ENCODE measurements around the gene MYOCD. TPM values are rescaled to one million over a fixed set of nuclear protein-coding genes. Genes with fewer than 3 reads are reported as not detected.

The MYOCD gene
- total RNA-seq, 1 experiment from 2014 or later: not detected

GRCh38 chr17:12637015-12637414, 28.7 kb upstream of the MYOCD start:
- Histone ChIP-seq H2AFZ (ENCODE audit: low read depth, low read length, poor library complexity, severe bottlenecking) (no peak overlapping the region), H4K20me1 (ENCODE audit: insufficient read depth) (no peaks in the 10 kb centered on the region), H3K9ac (ENCODE audit: low read length) (no peak overlapping the region), H3K4me2 (ENCODE audit: low read length) (no peak overlapping the region), H3K27ac (ENCODE audit: low read depth, low read length) (no peak overlapping the region), H3K4me3 (replicated peaks in 1 of 2; ENCODE audit: low read depth in 1 of 2, low read length in 2 of 2) (no peak overlapping the region), H3K9me3 (ENCODE audit: control insufficient read depth in 1 of 2, insufficient read depth in 1 of 2, low read depth in 1 of 2, low read length in 2 of 2) (no peaks in the 10 kb centered on the region), H3K27me3 (ENCODE audit: insufficient read depth, low read length) (peaks cover 47% of the 10 kb centered on the region), H3K9me2 (ENCODE audit: insufficient read depth) (no peaks in the 10 kb centered on the region), H3K4me1 (ENCODE audit: control insufficient read depth in 1 of 2, insufficient read depth in 2 of 2, low read length in 2 of 2) (0 out of 4 replicates have a peak, but pooled peaks cover 0 to 5% of the 10 kb centered on the region in 2 experiments), H3K79me2 (ENCODE audit: insufficient read depth, low read length) (no peaks in the 10 kb centered on the region), H3K36me3 (ENCODE audit: control insufficient read depth in 1 of 2, insufficient read depth in 2 of 2, low read length in 2 of 2) (no peaks in the 10 kb centered on the region)
- RAD21 ChIA-PET (ENCODE audit: low non-redundant PET in 1 of 2, low total read pairs in 2 of 2, uncharacterized antibody in 2 of 2, unreplicated experiment in 2 of 2): no interaction called here
- intact Hi-C loops (cut with micrococcal nuclease): no loop called here
- DNase-seq (ENCODE audit: low read depth, low spot score) (no peak), ATAC-seq (no peak)
- CTCF ChIA-PET: no interaction called here
- POLR2A ChIA-PET: no interaction called here
- TF ChIP-seq FOSL1 (IDR thresholded peaks at IDR 0.05; ENCODE audit: low read depth) (peak; percentile 31), RAD21 (IDR thresholded peaks at IDR 0.05; ENCODE audit: low read depth) (no peak)
- no TSS peak for BruUV-seq (replicated peaks)

- intact Hi-C loops (cut with micrococcal nuclease): no loop called here
- peaks cover 37% of the 10 kb centered on the region for H3K27me3 ChIP-seq (ENCODE audit: insufficient read depth, low read length)
- DNase-seq (ENCODE audit: low read depth, low spot score) (no peak), ATAC-seq (no peak)
- H3K9me2 ChIP-seq (ENCODE audit: insufficient read depth): no peaks in the 10 kb centered on the region
- no peak overlapping the region for H3K27ac ChIP-seq (ENCODE audit: low read depth, low read length)
- ChIA-PET POLR2A (no interaction called here), CTCF (no interaction called here), RAD21 (ENCODE audit: low non-redundant PET in 1 of 2, low total read pairs in 2 of 2, uncharacterized antibody in 2 of 2, unreplicated experiment in 2 of 2) (no interaction called here)
- no peak overlapping the region for H3K9ac ChIP-seq (ENCODE audit: low read length)
- H2AFZ ChIP-seq (ENCODE audit: low read depth, low read length, poor library complexity, severe bottlenecking): no peak overlapping the region
- no TSS peak for BruUV-seq (replicated peaks)
- TF ChIP-seq SRF (IDR thresholded peaks at IDR 0.05; ENCODE audit: low read depth): no peak
- TF ChIP-seq FOSL1 (IDR thresholded peaks at IDR 0.05; ENCODE audit: low read depth): no peak
- no peak for TF ChIP-seq CTCF (IDR thresholded peaks at IDR 0.05 in 2 of 3, conservative IDR thresholded peaks at IDR 0.05 in 1 of 3; ENCODE audit: borderline replicate concordance in 1 of 3, insufficient read depth in 1 of 3, low read depth in 2 of 3, low read length in 2 of 3)
- TF ChIP-seq POLR2AphosphoS5 (IDR thresholded peaks at IDR 0.05; ENCODE audit: low read depth, low read length): no peak
- TF ChIP-seq CBX3 (IDR thresholded peaks at IDR 0.05; ENCODE audit: low read depth): no peak
- TF ChIP-seq CEBPB (IDR thresholded peaks at IDR 0.05; ENCODE audit: low read depth): no peak
- 0 out of 4 replicates have a peak, but pooled peaks cover 0 to 5% of the 10 kb centered on the region in 2 experiments for H3K4me1 ChIP-seq (ENCODE audit: control insufficient read depth in 1 of 2, insufficient read depth in 2 of 2, low read length in 2 of 2)
- H4K20me1 ChIP-seq (ENCODE audit: insufficient read depth): no peaks in the 10 kb centered on the region
- no peak overlapping the region for H3K4me3 ChIP-seq (replicated peaks in 1 of 2; ENCODE audit: low read depth in 1 of 2, low read length in 2 of 2)
- no peaks in the 10 kb centered on the region for H3K9me3 ChIP-seq (ENCODE audit: control insufficient read depth in 1 of 2, insufficient read depth in 1 of 2, low read depth in 1 of 2, low read length in 2 of 2)
- H3K36me3 ChIP-seq (ENCODE audit: control insufficient read depth in 1 of 2, insufficient read depth in 2 of 2, low read length in 2 of 2): no peaks in the 10 kb centered on the region
- no peak overlapping the region for H3K4me2 ChIP-seq (ENCODE audit: low read length)
- no peaks in the 10 kb centered on the region for H3K79me2 ChIP-seq (ENCODE audit: insufficient read depth, low read length)
Observed at GRCh38 chr17:12637745-12638651, 27.7 kb upstream of the MYOCD start.
